HG03060 (cell line): ENCODE data around the gene SNTG2.
"Not testable (repeated sequence)": the region's sequence is repeated elsewhere in the genome, so short reads cannot be mapped to it uniquely, and the experiment has no call there.

Experiments used
- ATAC-seq: cut with Tn5 transposase; IDR thresholded peaks from one replicate; pipeline ENCODE4 v1.9.1; 2021; ENCODE audit warnings: low read depth, moderate number of reproducible peaks; ENCODE audit not compliant: unreplicated experiment

The SNTG2 gene

DNA sequence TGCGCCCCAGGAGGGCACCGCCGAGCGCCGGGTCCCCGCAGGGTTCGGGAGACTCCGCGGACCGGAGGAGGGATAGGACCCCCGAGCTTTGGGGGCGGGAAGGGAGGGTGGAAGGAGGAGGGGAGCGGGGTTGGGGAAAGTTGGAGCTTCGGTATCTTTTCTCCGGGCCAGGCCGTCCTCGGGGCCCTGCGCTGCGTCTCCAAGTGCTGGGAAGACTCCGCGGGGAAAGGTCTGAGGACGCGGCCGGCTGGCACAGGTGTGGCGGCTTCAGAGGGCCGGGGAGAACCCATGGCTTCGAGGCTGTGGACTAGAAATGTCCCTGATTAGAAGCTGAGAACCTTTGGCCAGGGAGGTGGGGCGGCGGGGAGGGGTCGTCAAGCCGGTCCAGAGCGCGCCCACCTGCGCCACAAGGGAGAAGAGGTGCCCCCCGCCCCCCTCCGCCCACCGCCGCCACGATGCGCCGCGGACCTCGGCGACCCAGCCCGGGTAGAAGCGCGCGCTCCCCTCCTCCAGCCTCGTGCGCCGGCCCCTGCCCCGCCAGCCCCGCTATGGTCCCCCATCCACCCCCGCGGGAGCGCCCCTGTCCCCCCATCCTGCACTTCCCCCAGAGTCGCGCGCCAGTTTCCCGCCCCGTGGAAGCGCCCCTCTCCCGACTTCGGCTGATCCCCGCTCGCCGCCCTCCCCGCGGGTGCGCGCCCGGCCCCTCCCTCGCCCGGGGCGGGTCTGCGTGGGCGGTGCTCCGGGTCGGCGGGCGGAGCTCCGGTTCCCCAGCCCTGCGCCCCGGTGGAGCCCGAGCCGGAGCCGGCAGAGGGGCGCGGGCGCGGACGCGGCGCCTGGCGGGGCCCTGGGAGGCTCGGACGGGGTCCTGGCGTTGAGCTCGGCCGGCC, at the start of gene SNTG2:
Gene SNTG2 (plus strand): TSS at position 770 of the 887 bp plus-strand sequence. CDS start 148 bp downstream, outside the sequence.
- ATAC-seq: no peak

DNA sequence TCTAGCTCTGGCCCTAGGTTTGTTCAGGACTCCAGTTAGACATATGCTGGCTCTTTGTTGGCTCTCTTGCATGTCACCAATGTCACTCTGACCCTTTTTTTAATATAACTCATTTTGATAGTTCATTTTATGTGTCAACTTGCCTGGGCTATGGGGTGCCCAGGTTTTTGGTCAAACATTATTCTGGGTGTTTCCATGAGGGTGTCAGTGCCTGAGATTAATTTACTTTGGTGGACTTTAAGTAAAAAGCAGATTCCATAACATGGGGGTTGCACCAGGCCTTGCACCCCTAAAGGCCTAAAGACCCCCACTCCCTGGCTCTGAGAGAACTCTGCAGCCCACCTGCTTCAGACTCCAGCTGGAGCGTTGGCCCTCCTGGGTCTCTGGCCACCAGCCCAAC, 48.1 kb upstream of the SNTG2 start:
- ATAC-seq: no peak

- no peak for ATAC-seq
These were observed 47.3 kb upstream of the SNTG2 start for GRCh38 chr2:903223-903900.

DNA sequence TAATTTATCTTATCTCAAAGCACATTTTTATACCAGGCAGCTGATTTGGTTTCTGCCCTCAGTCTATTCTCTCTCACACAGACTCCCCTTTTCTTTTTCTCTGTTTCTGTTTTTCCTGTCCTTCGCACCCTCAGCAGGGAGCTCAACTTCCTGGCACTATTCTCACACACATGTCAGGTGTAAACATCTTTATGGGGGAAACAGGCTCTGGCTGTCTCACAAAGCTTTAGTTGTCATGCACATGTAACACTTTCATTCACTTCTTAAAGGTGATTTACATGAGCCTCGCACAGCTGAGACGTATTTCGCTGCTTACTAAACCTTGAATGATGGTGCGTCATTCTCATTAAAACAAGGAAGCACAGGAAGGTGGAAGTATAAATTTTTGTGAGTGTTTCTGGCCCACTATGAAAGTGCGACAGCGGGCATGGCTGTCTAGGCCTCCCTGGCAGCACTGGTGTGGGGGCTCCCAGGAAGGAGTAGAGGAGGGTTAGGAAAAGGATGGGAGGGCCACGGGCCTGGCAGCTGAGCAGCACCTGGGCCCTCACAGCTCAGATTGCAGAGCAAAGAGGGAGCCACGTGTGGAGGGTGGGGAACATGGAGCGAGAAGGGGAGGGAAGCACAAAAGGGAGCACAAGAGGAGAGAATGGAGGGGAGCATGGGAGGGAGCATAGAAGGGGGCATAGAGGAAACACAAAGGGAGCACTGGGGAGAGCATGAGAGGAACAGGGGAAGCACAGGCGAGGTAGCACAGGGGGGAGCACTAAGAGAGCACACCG, 46.2 kb upstream of the SNTG2 start:
- no peak for ATAC-seq

DNA sequence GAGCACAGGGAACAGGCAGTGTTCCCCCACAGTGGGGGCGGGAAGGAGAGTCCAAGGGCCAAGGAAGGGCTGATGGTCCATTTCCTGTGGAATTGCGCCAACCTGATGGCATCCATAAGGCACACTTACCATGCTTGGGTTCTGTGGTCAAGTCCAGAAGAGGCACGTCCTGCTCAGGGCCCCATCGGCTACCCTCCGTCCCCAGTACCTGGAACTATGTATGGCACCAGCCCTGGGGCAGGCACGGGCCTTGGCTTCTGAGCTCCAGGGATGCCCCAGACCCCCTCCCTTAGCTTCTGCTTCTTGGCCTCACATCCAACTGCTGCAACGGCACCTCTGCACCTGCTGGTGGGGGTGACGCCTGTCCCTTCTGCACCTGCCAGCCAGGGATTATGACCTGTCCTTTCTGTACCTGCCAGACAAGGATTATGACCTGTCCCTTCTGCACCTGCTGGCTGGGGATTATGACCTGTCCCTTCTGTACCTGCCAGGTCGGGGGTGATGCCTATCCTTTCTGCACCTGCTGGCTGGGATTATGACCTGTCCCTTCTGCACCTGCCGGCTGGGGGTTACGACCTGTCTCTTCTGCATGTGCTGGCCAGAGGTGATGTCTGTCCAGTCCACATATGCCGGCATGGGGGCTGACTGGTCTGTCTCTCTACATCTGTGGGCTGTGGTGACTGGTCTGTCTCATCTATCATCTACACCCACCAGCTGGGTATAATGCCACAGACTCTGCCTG, 45.4 kb upstream of the SNTG2 start:
- no peak for ATAC-seq

DNA sequence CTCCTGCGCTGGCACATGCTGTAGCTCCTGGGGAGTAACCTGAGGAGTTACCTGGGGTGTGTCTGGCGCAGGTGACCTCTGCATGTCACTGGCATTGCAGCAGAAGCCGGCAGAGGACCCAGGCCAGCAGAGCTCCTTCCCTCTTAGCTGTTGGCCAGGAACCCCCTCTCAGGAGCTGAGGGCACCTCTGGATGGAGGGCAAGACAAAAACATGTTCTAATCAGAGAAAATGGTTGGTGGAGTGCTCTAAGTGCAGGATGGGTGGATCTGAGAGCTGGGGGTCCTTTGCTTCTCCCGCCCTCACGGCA, 44.9 kb upstream of the SNTG2 start:
- ATAC-seq: no peak

- no peak for ATAC-seq
These were observed 42.9 kb upstream of the SNTG2 start for GRCh38 chr2:907706-908105.

DNA sequence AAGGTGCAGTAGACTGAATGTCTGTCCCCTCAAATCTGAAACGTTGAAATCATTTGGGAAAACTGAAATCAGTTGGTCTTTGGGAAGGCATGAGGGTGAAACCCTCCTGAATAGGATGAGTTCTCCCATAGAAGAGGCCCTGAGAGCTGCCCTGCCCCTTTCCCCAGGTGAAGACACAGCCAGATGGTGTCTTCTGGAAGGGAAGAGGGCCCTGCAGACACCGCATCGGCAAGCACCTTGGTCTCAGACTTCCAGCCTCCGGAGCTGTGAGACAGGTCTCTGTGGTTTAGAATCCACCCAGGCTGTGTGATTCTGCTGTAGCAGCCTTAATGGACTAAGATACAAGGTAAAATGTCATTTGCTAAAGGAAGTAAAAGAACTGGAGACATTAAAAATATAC, 42.1 kb upstream of the SNTG2 start:
- ATAC-seq: no peak

GRCh38 chr2:909764-910379, 40.8 kb upstream of the SNTG2 start:
- not testable (repeated sequence) for ATAC-seq

DNA sequence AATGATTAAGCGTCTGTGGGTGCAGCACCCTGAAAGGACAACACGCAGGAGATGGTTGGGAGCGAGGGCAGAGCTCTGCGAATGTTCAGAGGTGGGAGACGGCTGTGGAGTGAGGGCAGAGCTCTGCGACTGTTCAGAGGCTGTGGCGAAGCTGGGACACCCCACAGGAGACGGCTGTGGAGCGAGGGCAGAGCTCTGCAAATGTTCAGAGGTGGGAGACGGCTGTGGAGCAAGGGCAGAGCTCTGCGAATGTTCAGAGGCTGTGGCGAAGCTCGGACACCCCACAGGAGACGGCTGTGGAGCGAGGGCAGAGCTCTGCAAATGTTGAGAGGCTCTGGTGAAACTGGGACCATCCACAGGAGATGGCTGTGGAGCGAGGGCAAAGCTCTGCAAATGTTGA, 40.0 kb upstream of the SNTG2 start:
- ATAC-seq: no peak

- ATAC-seq: no peak
These were observed 34.7 kb upstream of the SNTG2 start for GRCh38 chr2:915979-916378.

DNA sequence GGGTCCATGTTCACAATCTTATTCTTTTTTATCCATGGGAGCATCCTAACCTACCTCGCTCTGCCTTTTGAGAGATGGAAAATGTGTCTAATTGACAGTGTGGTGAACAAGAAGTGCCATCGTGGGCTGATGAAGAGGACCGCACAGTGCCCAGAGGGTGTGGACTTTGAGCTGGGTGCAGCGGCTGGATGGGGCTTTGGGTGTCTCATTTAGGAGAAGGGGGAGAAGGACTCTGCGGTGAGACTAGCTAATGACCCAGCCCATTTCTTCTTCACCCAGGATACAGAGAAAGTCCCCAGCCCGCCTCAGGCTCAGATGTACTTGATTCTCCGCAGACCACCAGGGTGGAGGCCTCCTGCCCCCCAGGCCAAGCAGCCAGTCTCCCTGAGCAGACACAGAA, 33.7 kb upstream of the SNTG2 start:
- no peak for ATAC-seq

GRCh38 chr2:919672-920071, 31.0 kb upstream of the SNTG2 start:
- ATAC-seq: no peak

GRCh38 chr2:920573-920972, 30.1 kb upstream of the SNTG2 start:
- no peak for ATAC-seq

DNA sequence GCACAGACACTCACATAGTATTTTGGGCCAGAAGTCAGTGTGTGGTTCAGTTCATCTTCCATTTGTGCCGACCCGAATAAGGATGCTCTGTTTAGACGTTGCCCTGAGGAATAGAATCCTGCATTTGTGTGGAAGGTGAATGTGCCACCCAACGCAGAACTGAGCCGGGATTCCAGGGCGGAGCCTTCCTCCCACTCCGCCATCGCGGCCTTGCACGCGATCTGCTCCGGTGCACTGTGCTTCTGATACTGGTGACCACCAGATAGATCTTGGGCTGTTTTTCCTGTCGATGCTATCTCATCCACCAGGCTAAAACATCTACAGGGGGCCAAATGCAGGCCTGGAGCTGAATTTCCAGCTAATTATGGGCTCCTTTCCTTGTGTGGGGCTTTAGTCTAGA, 29.6 kb upstream of the SNTG2 start:
- ATAC-seq: no peak

DNA sequence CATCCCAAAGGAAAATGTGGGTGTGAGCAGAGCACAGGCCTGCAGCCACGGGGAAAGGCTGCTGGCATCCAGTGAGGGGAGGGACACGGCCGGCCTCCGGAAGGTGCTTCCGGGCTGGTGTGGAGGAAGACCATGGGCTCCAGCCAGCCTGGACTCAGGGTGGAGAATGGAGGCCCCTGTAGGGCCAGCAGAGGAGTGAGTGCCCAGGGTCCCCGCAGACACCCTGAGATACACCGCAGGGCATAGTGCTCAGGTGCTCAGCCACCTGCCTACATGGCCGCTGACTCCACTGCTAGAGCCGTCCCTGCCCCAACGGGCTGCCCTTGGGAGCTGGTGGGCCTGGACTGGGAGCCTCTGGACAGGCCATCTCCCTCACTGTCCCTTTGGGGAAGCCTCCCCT, 28.5 kb upstream of the SNTG2 start:
- ATAC-seq: no peak

GRCh38 chr2:923832-924601, 26.6 kb upstream of the SNTG2 start:
- no peak for ATAC-seq

DNA sequence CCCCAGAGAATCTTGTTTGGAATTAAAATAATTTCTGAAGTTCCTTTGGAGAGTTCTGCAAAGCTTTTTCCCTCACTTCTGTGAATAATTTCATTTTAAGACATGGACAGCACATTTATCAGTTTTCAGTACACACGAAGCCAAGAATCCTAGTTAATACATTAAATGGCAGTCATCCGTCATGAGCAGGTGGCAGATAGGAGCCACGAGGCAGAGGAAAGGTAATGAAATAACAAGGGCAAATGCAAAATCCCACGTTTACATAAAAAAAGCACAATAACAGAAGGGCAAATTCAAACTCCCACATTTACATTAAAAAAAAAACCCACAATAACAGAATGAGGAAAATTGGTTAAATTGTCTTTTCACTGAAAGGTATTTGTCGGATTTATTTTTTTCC, 25.9 kb upstream of the SNTG2 start:
- no peak for ATAC-seq

- no peak for ATAC-seq
These were observed 25.3 kb upstream of the SNTG2 start for GRCh38 chr2:925309-925708.

DNA sequence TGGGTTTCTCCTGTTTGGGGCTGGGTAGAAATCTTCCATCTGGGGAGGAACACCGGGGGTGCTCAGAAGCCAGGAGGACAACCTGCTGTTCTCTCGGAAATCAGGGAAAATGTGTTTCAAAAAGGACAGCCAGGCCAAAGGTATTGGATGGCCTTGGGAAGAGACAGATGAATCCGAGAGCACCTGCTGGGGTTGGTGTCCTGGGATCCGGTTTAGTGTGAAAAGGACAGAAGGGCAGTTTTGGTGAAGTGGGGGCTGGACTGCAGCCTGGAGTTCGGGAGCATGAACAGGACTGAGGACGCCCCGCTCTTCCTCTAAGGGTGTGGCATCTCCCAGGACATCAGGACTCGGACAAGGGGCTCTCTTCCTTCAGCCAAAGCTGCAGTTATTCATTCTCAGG, 24.9 kb upstream of the SNTG2 start:
- ATAC-seq: no peak
